HG03565 (cell line): ENCODE results near the gene SUPT3H.
"Not testable (repeated sequence)": the region's sequence is repeated elsewhere in the genome, so short reads cannot be mapped to it uniquely, and the experiment has no call there.

ENCODE experiments used
- ATAC-seq: cut with Tn5 transposase; IDR thresholded peaks from one replicate; pipeline ENCODE4 v1.9.1; 2021; ENCODE audit warnings: mild to moderate bottlenecking, moderate library complexity; ENCODE audit not compliant: unreplicated experiment

The SUPT3H gene

GRCh38 chr6:44921798-44922197, 455.9 kb downstream of the SUPT3H start:
- ATAC-seq = no peak

GRCh38 chr6:44920952-44921491, 456.7 kb downstream of the SUPT3H start:
- ATAC-seq = no peak

- no peak for ATAC-seq
Measured at GRCh38 chr6:44918671-44919296, 458.9 kb downstream of the SUPT3H start.

- ATAC-seq = no peak
Measured at GRCh38 chr6:44917430-44917829, 460.3 kb downstream of the SUPT3H start.

- no peak for ATAC-seq
Measured at GRCh38 chr6:44915111-44915510, 462.6 kb downstream of the SUPT3H start.

- ATAC-seq = no peak
Measured at GRCh38 chr6:44914141-44914540, 463.6 kb downstream of the SUPT3H start.

GRCh38 chr6:44906761-44907160, 471.0 kb downstream of the SUPT3H start:
- ATAC-seq = no peak

- ATAC-seq = not testable (repeated sequence)
Measured at GRCh38 chr6:44900358-44900757, 477.4 kb downstream of the SUPT3H start.

GRCh38 chr6:44898296-44898930, 479.3 kb downstream of the SUPT3H start:
- ATAC-seq = no peak

GRCh38 chr6:44897316-44897715, 480.4 kb downstream of the SUPT3H start:
- no peak for ATAC-seq

GRCh38 chr6:44896701-44897100, 481.0 kb downstream of the SUPT3H start:
- no peak for ATAC-seq

- no peak for ATAC-seq
Measured at GRCh38 chr6:44892579-44892978, 485.2 kb downstream of the SUPT3H start.

- ATAC-seq = not testable (repeated sequence)
Measured at GRCh38 chr6:44879071-44879470, 498.7 kb downstream of the SUPT3H start.

GRCh38 chr6:44876638-44877037, 501.1 kb downstream of the SUPT3H start:
- not testable (repeated sequence) for ATAC-seq

- peak; percentile 70 for ATAC-seq
Measured at GRCh38 chr6:44869321-44869897, 508.3 kb downstream of the SUPT3H start.

- ATAC-seq = peak; percentile 1
Measured at GRCh38 chr6:44868910-44869309, 508.8 kb downstream of the SUPT3H start.

GRCh38 chr6:44868335-44868668, 509.4 kb downstream of the SUPT3H start:
- ATAC-seq = peak; percentile 30

- peak; percentile 62 for ATAC-seq
Measured at GRCh38 chr6:44867571-44868334, 510.0 kb downstream of the SUPT3H start.

GRCh38 chr6:44865184-44865583, 512.5 kb downstream of the SUPT3H start:
- not testable (repeated sequence) for ATAC-seq

GRCh38 chr6:44859901-44860410, 517.8 kb downstream of the SUPT3H start:
- no peak for ATAC-seq

- ATAC-seq = no peak
Measured at GRCh38 chr6:44858998-44859397, 518.7 kb downstream of the SUPT3H start.
